Keratinocyte (primary cell): ENCODE results near the gene ZFP62. TPM values are rescaled to one million over a fixed set of nuclear protein-coding genes. Genes with fewer than 3 reads are reported as not detected.

Experiments used
- DNase-seq: peaks from one replicate; pipeline ENCODE4 v3.0.0-alpha.2; 2011; ENCODE audit warnings: low read depth, missing footprints, low spot score
- FAIRE-seq: peaks from 2 replicates; lab custom pipeline; 2011; peaks lifted over from hg19 to GRCh38; lab: Jason Lieb, UNC
- H2AFZ ChIP-seq: 2 replicates; pipeline ENCODE4 v1.6.0; 2012; ENCODE audit warnings: low read length, control low read depth, inconsistent platforms; ENCODE audit not compliant: control insufficient read depth
- H3K27ac ChIP-seq: 2 replicates; pipeline ENCODE4 v1.5.1; 2011; ENCODE audit warnings: low read length; ENCODE audit not compliant: control insufficient read depth, insufficient read depth
- H3K27me3 ChIP-seq: 3 replicates; pipeline ENCODE4 v1.6.0; 2011; ENCODE audit warnings: low read length; ENCODE audit not compliant: control insufficient read depth, insufficient read depth; ENCODE audit errors: extremely low read depth
- H3K36me3 ChIP-seq, 2 experiments: 2 replicates in 1 of 2; 3 replicates in 1 of 2; pipeline ENCODE4 v1.5.1; 2011; ENCODE audit warnings: low read length in 2 of 2, mild to moderate bottlenecking in 1 of 2; ENCODE audit not compliant: control insufficient read depth in 2 of 2, insufficient read depth in 2 of 2; ENCODE audit errors: extremely low read depth in 1 of 2
- H3K4me1 ChIP-seq: 3 replicates; pipeline ENCODE4 v1.5.1; 2011; ENCODE audit warnings: low read length; ENCODE audit not compliant: control insufficient read depth, insufficient read depth; ENCODE audit errors: extremely low read depth
- H3K4me2 ChIP-seq: 3 replicates; pipeline ENCODE4 v1.6.0; 2011; ENCODE audit warnings: low read depth, low read length; ENCODE audit not compliant: control insufficient read depth, insufficient read depth; ENCODE audit errors: extremely low read depth
- H3K4me3 ChIP-seq, 3 experiments: fragments of 200-600 bp in 1 of 3; sonication (generic) in 1 of 3; 2 replicates in 2 of 3; 3 replicates in 1 of 3; pipeline ENCODE4 v1.5.1; 2011 to 2016; ENCODE audit warnings: low read length in 3 of 3, mild to moderate bottlenecking in 3 of 3, control low read depth in 2 of 3, inconsistent platforms in 1 of 3, low read depth in 1 of 3, mixed read lengths in 1 of 3, mixed run types in 1 of 3, moderate library complexity in 1 of 3; ENCODE audit not compliant: control insufficient read depth in 2 of 3, insufficient read depth in 2 of 3; ENCODE audit errors: extremely low read depth in 1 of 3
- H3K79me2 ChIP-seq: 2 replicates; pipeline ENCODE4 v1.6.0; 2012; ENCODE audit warnings: low read length; ENCODE audit not compliant: control insufficient read depth, insufficient read depth
- H3K9ac ChIP-seq: 3 replicates; pipeline ENCODE4 v1.6.0; 2011; ENCODE audit warnings: low read length; ENCODE audit not compliant: control insufficient read depth, insufficient read depth; ENCODE audit errors: extremely low read depth
- H3K9me1 ChIP-seq: 3 replicates; pipeline ENCODE4 v1.6.0; 2011; ENCODE audit warnings: low read length; ENCODE audit not compliant: control insufficient read depth, insufficient read depth; ENCODE audit errors: extremely low read depth
- H3K9me3 ChIP-seq: 2 replicates; pipeline ENCODE4 v1.5.1; 2012; ENCODE audit warnings: low read depth, low read length; ENCODE audit not compliant: control insufficient read depth
- H4K20me1 ChIP-seq: 3 replicates; pipeline ENCODE4 v1.6.0; 2011; ENCODE audit warnings: low read length; ENCODE audit not compliant: control insufficient read depth, insufficient read depth; ENCODE audit errors: extremely low read depth
- CTCF ChIP-seq, 3 experiments: IDR thresholded peaks in 1 of 3; conservative IDR thresholded peaks in 1 of 3; optimal IDR thresholded peaks in 1 of 3; 2 replicates in 2 of 3; 3 replicates in 1 of 3; pipeline versions ENCODE3 to v1.5.1; 2011; ENCODE audit warnings: low read length in 3 of 3, mild to moderate bottlenecking in 3 of 3, moderate library complexity in 2 of 3, control low read depth in 1 of 3, inconsistent platforms in 1 of 3; ENCODE audit not compliant: insufficient read depth in 2 of 3; ENCODE audit errors: extremely low read depth in 1 of 3
- EZH2 ChIP-seq: IDR thresholded peaks from one replicate; pipeline ENCODE4 v1.6.1; 2012; ENCODE audit warnings: inconsistent platforms, mild to moderate bottlenecking, low read length, moderate library complexity
- dilution Hi-C: fragments of 300-500 bp; cut with MboI; formaldehyde crosslinking; loops from one replicate; pipeline ENCODE4 v1.7.0; 2020; ENCODE audit warnings: low sequenced_read_pairs; ENCODE audit not compliant: extremely low pct_ligation_motif_present
- polyA plus RNA-seq, 5 experiments: library from polyadenylated mRNA; depleted of rRNA in 3 of 5; stranded (reverse) in 3 of 5; stranded (forward) in 1 of 5; unstranded in 1 of 5; fragments of >200 nt; gene quantifications; 1 replicate in 1 of 5; 2 replicates in 3 of 5; 3 replicates in 1 of 5; pipeline versions ENCODE4 v1.2.1 to v1.2.3, GENCODE V29; 2011 to 2012; ENCODE audit warnings: missing spikeins in 2 of 5, low read depth in 1 of 5, low replicate concordance in 1 of 5

Gene ZFP62
- polyA plus RNA-seq, 1 donor (not counting 4 experiments of a cell fraction or from before 2014, with no cell fraction given): 21.5 TPM

DNA sequence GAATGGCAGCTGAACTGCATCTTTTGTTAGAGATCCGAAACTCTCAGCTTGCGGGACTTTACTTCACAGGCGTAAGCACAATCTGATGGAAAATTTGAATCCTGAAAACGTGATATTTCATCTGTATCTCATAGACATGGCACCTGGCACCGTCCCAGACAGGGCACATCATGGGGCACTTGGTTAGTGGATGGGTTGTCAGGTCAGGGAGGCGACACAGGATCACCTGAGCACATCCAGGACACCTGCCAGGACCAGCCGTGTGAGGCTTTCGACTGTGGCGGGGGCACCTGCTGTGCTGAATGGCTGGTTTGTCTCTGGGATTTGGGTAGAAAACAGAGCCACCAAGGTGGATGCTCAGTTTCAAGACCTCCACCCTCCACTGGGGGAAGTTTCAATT, 11.3 kb upstream of the ZFP62 start:
- Histone ChIP-seq H3K9me3 (no peaks in the 10 kb centered on the region), H3K4me3 (no peak overlapping the region), H3K9ac (no peak overlapping the region), H3K79me2 (no peaks in the 10 kb centered on the region), H3K27ac (no peak overlapping the region), H3K27me3 (no peaks in the 10 kb centered on the region), H3K4me1 (no peaks in the 10 kb centered on the region), H2AFZ (no peak overlapping the region), H3K4me2 (no peak overlapping the region), H3K9me1 (no peaks in the 10 kb centered on the region), H4K20me1 (no peaks in the 10 kb centered on the region), H3K36me3 (no peaks in the 10 kb centered on the region)
- TF ChIP-seq CTCF (optimal IDR thresholded peaks at IDR 0.05 in 1 of 3, IDR thresholded peaks at IDR 0.05 in 1 of 3, conservative IDR thresholded peaks at IDR 0.05 in 1 of 3; ENCODE audit: extremely low read depth in 1 of 3, insufficient read depth in 2 of 3, low read length in 3 of 3) (no peak), EZH2 (no peak)
- DNase-seq (no peak), FAIRE-seq (no peak)
- dilution Hi-C loops: no loop called here

- H3K36me3 ChIP-seq: no peaks in the 10 kb centered on the region
- H3K9me1 ChIP-seq: no peaks in the 10 kb centered on the region
- H3K27ac ChIP-seq: no peak overlapping the region
- FAIRE-seq: no peak
- H3K4me3 ChIP-seq: no peak overlapping the region
- no peak overlapping the region for H3K9ac ChIP-seq
- H3K9me3 ChIP-seq: no peaks in the 10 kb centered on the region
- no peaks in the 10 kb centered on the region for H3K4me1 ChIP-seq
- dilution Hi-C loops: no loop called here
- no peak for DNase-seq
- no peak overlapping the region for H2AFZ ChIP-seq
- TF ChIP-seq EZH2 (no peak), CTCF (optimal IDR thresholded peaks at IDR 0.05 in 1 of 3, IDR thresholded peaks at IDR 0.05 in 1 of 3, conservative IDR thresholded peaks at IDR 0.05 in 1 of 3; ENCODE audit: extremely low read depth in 1 of 3, insufficient read depth in 2 of 3, low read length in 3 of 3) (no peak)
- no peaks in the 10 kb centered on the region for H3K27me3 ChIP-seq
- H3K4me2 ChIP-seq: no peak overlapping the region
- H3K79me2 ChIP-seq: no peaks in the 10 kb centered on the region
- H4K20me1 ChIP-seq: no peaks in the 10 kb centered on the region
Measured at GRCh38 chr5:180870276-180871068, 9.4 kb upstream of the ZFP62 start.
